ENCODE results near the gene PTPRT. TPM values are rescaled to one million over a fixed set of nuclear protein-coding genes. Genes with fewer than 3 reads are reported as not detected.

Gene PTPRT
- total RNA-seq, 1 experiment from 2014 or later: not detected

GRCh38 chr20:43196243-43196642, 6.5 kb upstream of the PTPRT start:
- Histone ChIP-seq H3K4me1 (ENCODE audit: insufficient read depth, low read length) (no peaks in the 10 kb centered on the region), H3K79me2 (ENCODE audit: low read length) (no peaks in the 10 kb centered on the region), H3K4me2 (ENCODE audit: low read length) (no peak overlapping the region), H2AFZ (ENCODE audit: low read length) (no peak overlapping the region), H4K20me1 (ENCODE audit: low read length) (no peaks in the 10 kb centered on the region), H3K27me3 (ENCODE audit: low read length) (peaks cover 55% of the 10 kb centered on the region), H3K9ac (ENCODE audit: low read length) (no peak overlapping the region), H3K27ac (ENCODE audit: low read length) (no peak overlapping the region), H3F3A (ENCODE audit: low read length, unreplicated experiment) (no peaks in the 10 kb centered on the region), H3K36me3 (ENCODE audit: low read depth, low read length) (no peaks in the 10 kb centered on the region), H3K4me3 (ENCODE audit: low read length) (no peak overlapping the region), H3K9me3 (ENCODE audit: low read length) (no peaks in the 10 kb centered on the region), H3K9me2 (replicated peaks; ENCODE audit: low read length) (no peaks in the 10 kb centered on the region)
- ATAC-seq: no peak
- ChIA-PET CTCF (no interaction called here), POLR2A (ENCODE audit: unreplicated experiment) (no interaction called here)
- TF ChIP-seq EZH2phosphoT487 (IDR thresholded peaks at IDR 0.05; ENCODE audit: borderline replicate concordance, low read length) (no peak), EZH2 (IDR thresholded peaks at IDR 0.05; ENCODE audit: low read length, unreplicated experiment) (no peak), CTCF (conservative IDR thresholded peaks at IDR 0.05; ENCODE audit: low read depth, low read length) (no peak)
- BruUV-seq (replicated peaks): no TSS peak
- intact Hi-C loops (cut with micrococcal nuclease): no loop called here
- DNase-seq: no peak

- H3K9me2 ChIP-seq (replicated peaks; ENCODE audit: low read length): no peaks in the 10 kb centered on the region
- H3F3A ChIP-seq (ENCODE audit: low read length, unreplicated experiment): no peaks in the 10 kb centered on the region
- no TSS peak for BruUV-seq (replicated peaks)
- H4K20me1 ChIP-seq (ENCODE audit: low read length): no peaks in the 10 kb centered on the region
- POLR2A ChIA-PET (ENCODE audit: unreplicated experiment): no interaction called here
- H3K79me2 ChIP-seq (ENCODE audit: low read length): no peaks in the 10 kb centered on the region
- no peak overlapping the region for H3K4me2 ChIP-seq (ENCODE audit: low read length)
- no peak overlapping the region for H3K27ac ChIP-seq (ENCODE audit: low read length)
- H3K4me3 ChIP-seq (ENCODE audit: low read length): no peak overlapping the region
- no peaks in the 10 kb centered on the region for H3K4me1 ChIP-seq (ENCODE audit: insufficient read depth, low read length)
- ATAC-seq (no peak), DNase-seq (no peak)
- H3K9ac ChIP-seq (ENCODE audit: low read length): no peak overlapping the region
- no peaks in the 10 kb centered on the region for H3K36me3 ChIP-seq (ENCODE audit: low read depth, low read length)
- no peaks in the 10 kb centered on the region for H3K9me3 ChIP-seq (ENCODE audit: low read length)
- intact Hi-C loops (cut with micrococcal nuclease): no loop called here
- no peak for TF ChIP-seq CTCF (conservative IDR thresholded peaks at IDR 0.05; ENCODE audit: low read depth, low read length)
- TF ChIP-seq EZH2phosphoT487 (IDR thresholded peaks at IDR 0.05; ENCODE audit: borderline replicate concordance, low read length): no peak
- TF ChIP-seq EZH2 (IDR thresholded peaks at IDR 0.05; ENCODE audit: low read length, unreplicated experiment): no peak
- peaks cover 63% of the 10 kb centered on the region for H3K27me3 ChIP-seq (ENCODE audit: low read length)
- CTCF ChIA-PET: no interaction called here
- no peak overlapping the region for H2AFZ ChIP-seq (ENCODE audit: low read length)
These were observed 4.4 kb upstream of the PTPRT start for GRCh38 chr20:43194137-43194536.

- ATAC-seq (no peak), DNase-seq (no peak)
- BruUV-seq (replicated peaks): no TSS peak
- intact Hi-C loops (cut with micrococcal nuclease): no loop called here
- Histone ChIP-seq H4K20me1 (ENCODE audit: low read length) (no peaks in the 10 kb centered on the region), H3K4me1 (ENCODE audit: insufficient read depth, low read length) (no peaks in the 10 kb centered on the region), H3K9ac (ENCODE audit: low read length) (no peak overlapping the region), H2AFZ (ENCODE audit: low read length) (no peak overlapping the region), H3K9me3 (ENCODE audit: low read length) (no peaks in the 10 kb centered on the region), H3K4me3 (ENCODE audit: low read length) (no peak overlapping the region), H3K9me2 (replicated peaks; ENCODE audit: low read length) (no peaks in the 10 kb centered on the region), H3K27ac (ENCODE audit: low read length) (no peak overlapping the region), H3K36me3 (ENCODE audit: low read depth, low read length) (no peaks in the 10 kb centered on the region), H3K79me2 (ENCODE audit: low read length) (no peaks in the 10 kb centered on the region), H3K27me3 (ENCODE audit: low read length) (peaks cover 64% of the 10 kb centered on the region), H3K4me2 (ENCODE audit: low read length) (no peak overlapping the region), H3F3A (ENCODE audit: low read length, unreplicated experiment) (no peaks in the 10 kb centered on the region)
- TF ChIP-seq CTCF (conservative IDR thresholded peaks at IDR 0.05; ENCODE audit: low read depth, low read length): no peak
- TF ChIP-seq EZH2 (IDR thresholded peaks at IDR 0.05; ENCODE audit: low read length, unreplicated experiment): no peak
- no peak for TF ChIP-seq EZH2phosphoT487 (IDR thresholded peaks at IDR 0.05; ENCODE audit: borderline replicate concordance, low read length)
- POLR2A ChIA-PET (ENCODE audit: unreplicated experiment): no interaction called here
- CTCF ChIA-PET: no interaction called here
These were observed 3.7 kb upstream of the PTPRT start for GRCh38 chr20:43193443-43193842.

All from PC-3 (cell line).